Measurements from ENCODE around the gene OR3A1.

DNA sequence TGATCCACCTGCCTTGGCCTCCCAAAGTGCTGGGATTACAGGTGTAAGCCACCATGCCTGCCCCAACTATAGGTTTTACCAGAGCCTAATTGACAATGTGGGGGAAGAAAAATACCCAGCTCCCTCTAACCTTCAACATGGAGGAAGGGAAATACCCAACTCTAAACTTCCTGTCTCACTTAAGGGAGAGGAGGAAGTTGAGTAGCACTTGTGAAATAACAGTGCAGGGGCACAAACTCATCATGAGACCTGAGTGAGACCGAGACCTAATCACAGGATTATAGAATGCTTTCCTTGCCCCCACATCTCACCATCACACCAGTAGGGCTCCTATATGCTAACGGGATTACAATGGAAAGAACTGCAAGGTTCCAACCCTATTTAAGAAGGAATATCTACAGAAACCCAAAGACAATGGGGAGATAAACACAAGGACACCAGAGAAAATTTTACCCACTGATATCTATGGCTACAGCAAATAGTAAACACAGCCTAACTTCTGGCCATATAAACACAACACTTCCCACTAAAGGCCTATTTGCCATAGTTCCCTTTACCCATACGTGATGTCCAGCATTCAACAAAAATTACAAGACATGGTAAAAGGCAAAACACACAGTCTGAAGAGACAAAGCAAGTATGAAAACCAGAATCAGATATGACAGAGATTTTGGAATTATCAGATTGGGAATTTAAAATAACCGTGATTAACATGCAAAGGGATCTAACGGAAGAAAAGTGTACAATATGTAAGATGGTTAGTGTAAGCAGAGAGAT, 26.9 kb downstream of the OR3A1 start:
- TF ChIP-seq, protein P1, sequence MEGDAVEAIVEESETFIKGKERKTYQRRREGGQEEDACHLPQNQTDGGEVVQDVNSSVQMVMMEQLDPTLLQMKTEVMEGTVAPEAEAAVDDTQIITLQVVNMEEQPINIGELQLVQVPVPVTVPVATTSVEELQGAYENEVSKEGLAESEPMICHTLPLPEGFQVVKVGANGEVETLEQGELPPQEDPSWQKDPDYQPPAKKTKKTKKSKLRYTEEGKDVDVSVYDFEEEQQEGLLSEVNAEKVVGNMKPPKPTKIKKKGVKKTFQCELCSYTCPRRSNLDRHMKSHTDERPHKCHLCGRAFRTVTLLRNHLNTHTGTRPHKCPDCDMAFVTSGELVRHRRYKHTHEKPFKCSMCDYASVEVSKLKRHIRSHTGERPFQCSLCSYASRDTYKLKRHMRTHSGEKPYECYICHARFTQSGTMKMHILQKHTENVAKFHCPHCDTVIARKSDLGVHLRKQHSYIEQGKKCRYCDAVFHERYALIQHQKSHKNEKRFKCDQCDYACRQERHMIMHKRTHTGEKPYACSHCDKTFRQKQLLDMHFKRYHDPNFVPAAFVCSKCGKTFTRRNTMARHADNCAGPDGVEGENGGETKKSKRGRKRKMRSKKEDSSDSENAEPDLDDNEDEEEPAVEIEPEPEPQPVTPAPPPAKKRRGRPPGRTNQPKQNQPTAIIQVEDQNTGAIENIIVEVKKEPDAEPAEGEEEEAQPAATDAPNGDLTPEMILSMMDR (conservative IDR thresholded peaks at IDR 0.05; ENCODE audit: low read length), result no peak
- TF ChIP-seq EZH2phosphoT487 (IDR thresholded peaks at IDR 0.05; ENCODE audit: borderline replicate concordance, low read depth, low read length), result no peak

All from OCI-LY7 (cell line).